Measurements from ENCODE around the gene MCC.

DNA sequence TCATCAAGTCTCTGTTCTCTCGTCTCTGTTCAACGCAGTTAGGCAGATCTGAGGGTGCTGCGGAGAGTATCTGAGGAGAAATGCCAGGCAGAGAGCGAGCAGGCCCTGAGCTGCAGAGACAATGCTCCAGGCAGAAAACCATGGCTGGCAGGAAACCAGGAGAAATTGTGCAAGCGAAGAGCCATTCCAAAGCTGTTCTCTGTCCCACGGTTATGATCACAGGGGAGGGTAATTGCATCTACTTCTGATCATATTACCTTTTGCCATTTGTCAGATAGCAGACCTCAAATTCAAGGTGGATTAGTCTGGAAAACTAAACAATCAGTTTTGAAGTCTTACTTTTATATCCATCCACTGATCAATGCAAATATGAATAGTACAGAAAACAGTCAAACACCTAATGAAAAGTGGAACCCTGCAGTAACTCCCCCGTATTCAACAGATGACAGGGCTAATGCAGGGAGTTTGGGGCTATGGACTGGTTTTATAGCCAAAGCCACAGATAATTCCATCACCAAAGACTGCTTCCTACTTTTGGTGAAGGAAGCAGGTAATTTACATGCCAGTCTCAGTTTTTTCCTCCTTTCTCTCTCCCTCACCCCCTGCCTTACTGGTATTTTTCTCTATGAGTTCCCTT, 283.6 kb downstream of the MCC start:
- TF ChIP-seq, protein P1, sequence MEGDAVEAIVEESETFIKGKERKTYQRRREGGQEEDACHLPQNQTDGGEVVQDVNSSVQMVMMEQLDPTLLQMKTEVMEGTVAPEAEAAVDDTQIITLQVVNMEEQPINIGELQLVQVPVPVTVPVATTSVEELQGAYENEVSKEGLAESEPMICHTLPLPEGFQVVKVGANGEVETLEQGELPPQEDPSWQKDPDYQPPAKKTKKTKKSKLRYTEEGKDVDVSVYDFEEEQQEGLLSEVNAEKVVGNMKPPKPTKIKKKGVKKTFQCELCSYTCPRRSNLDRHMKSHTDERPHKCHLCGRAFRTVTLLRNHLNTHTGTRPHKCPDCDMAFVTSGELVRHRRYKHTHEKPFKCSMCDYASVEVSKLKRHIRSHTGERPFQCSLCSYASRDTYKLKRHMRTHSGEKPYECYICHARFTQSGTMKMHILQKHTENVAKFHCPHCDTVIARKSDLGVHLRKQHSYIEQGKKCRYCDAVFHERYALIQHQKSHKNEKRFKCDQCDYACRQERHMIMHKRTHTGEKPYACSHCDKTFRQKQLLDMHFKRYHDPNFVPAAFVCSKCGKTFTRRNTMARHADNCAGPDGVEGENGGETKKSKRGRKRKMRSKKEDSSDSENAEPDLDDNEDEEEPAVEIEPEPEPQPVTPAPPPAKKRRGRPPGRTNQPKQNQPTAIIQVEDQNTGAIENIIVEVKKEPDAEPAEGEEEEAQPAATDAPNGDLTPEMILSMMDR (IDR thresholded peaks at IDR 0.05), result no peak
- TF ChIP-seq POLR2A (IDR thresholded peaks at IDR 0.05), result no peak

Data from uterus (tissue), 2 donors.